Endothelial cell of umbilical vein (primary cell): ENCODE results near the gene UBE2F. TPM values are rescaled to one million over a fixed set of nuclear protein-coding genes. Genes with fewer than 3 reads are reported as not detected.

Experiments used
- BruUV-seq: library from RNA; stranded (reverse); fragments of 400-500 nt; replicated peaks from 2 replicates; lab custom pipeline; 2021; lab: Mats Ljungman, UMichigan
- CTCF ChIA-PET: fragments of 300-600, 350-600 bp; sonication (Branson Sonifier 250); formaldehyde crosslinking; loops from one replicate; lab custom pipeline; 2021; ENCODE audit warnings: antibody characterized with exemption, inconsistent platforms; lab: Charles Lee
- POLR2A ChIA-PET: fragments of 300-600, 350-600 bp; sonication (Branson Sonifier 250); formaldehyde crosslinking; loops from one replicate; lab custom pipeline; 2021; ENCODE audit warnings: antibody characterized with exemption, inconsistent platforms; lab: Charles Lee
- DNase-seq: peaks from one replicate; pipeline ENCODE4 v3.0.0-alpha.2; 2011; ENCODE audit warnings: low read depth, low spot score
- FAIRE-seq: peaks from 2 replicates; lab custom pipeline; 2011; peaks lifted over from hg19 to GRCh38; lab: Jason Lieb, UNC
- H2AFZ ChIP-seq: 2 replicates; pipeline ENCODE4 v1.6.0; 2012; ENCODE audit warnings: low read depth, low read length, control low read depth, inconsistent platforms
- H3K27ac ChIP-seq: 2 replicates; pipeline ENCODE4 v1.5.1; 2011; ENCODE audit warnings: low read depth, mild to moderate bottlenecking, control low read depth, low read length, moderate library complexity; ENCODE audit not compliant: insufficient read depth
- H3K27me3 ChIP-seq, 2 experiments: 2 replicates each; pipeline versions ENCODE4 v1.6.0 to v1.6.1; 2011; ENCODE audit warnings: low read length in 2 of 2, mixed read lengths in 1 of 2; ENCODE audit not compliant: control insufficient read depth in 2 of 2, insufficient read depth in 2 of 2
- H3K36me3 ChIP-seq, 2 experiments: 2 replicates in 1 of 2; 3 replicates in 1 of 2; pipeline ENCODE4 v1.5.1; 2011; ENCODE audit warnings: low read length in 2 of 2, mild to moderate bottlenecking in 1 of 2, moderate library complexity in 1 of 2; ENCODE audit not compliant: control insufficient read depth in 2 of 2, insufficient read depth in 2 of 2; ENCODE audit errors: extremely low read depth in 1 of 2
- H3K4me1 ChIP-seq: 3 replicates; pipeline ENCODE4 v1.5.1; 2011; ENCODE audit warnings: mild to moderate bottlenecking, low read length; ENCODE audit not compliant: control insufficient read depth, insufficient read depth; ENCODE audit errors: extremely low read depth
- H3K4me2 ChIP-seq: 2 replicates; pipeline ENCODE4 v1.6.1; 2011; ENCODE audit warnings: low read length, control low read depth, mixed read lengths; ENCODE audit not compliant: insufficient read depth
- H3K4me3 ChIP-seq, 3 experiments: fragments of 200-600 bp in 1 of 3; sonication (generic), shearing (Covaris generic) in 1 of 3; replicated peaks in 1 of 3; 2 replicates each; pipeline ENCODE4 v1.5.1; 2011 to 2016; ENCODE audit warnings: control low read depth in 3 of 3, low read length in 3 of 3, mild to moderate bottlenecking in 2 of 3, inconsistent platforms in 1 of 3, low read depth in 1 of 3, moderate library complexity in 1 of 3; ENCODE audit not compliant: insufficient read depth in 1 of 3
- H3K79me2 ChIP-seq: 2 replicates; pipeline ENCODE4 v1.6.0; 2012; ENCODE audit warnings: low read length, inconsistent platforms; ENCODE audit not compliant: control insufficient read depth, insufficient read depth
- H3K9ac ChIP-seq: replicated peaks from 2 replicates; pipeline ENCODE3; 2011; ENCODE audit warnings: low read length, control low read depth; ENCODE audit not compliant: insufficient read depth; ENCODE audit errors: extremely low read depth
- H3K9me1 ChIP-seq: replicated peaks from 3 replicates; pipeline ENCODE4 v1.6.0; 2011; ENCODE audit warnings: mild to moderate bottlenecking, low read length; ENCODE audit not compliant: control insufficient read depth, insufficient read depth; ENCODE audit errors: extremely low read depth
- H3K9me3 ChIP-seq: replicated peaks from 2 replicates; pipeline ENCODE4 v1.5.1; 2012; ENCODE audit warnings: low read length, inconsistent platforms; ENCODE audit not compliant: control insufficient read depth, insufficient read depth
- H4K20me1 ChIP-seq: replicated peaks from 2 replicates; pipeline ENCODE3; 2011; ENCODE audit warnings: mild to moderate bottlenecking, low read length; ENCODE audit not compliant: control insufficient read depth, insufficient read depth; ENCODE audit errors: extremely low read depth
- CTCF ChIP-seq, 2 donors: IDR thresholded peaks; 1 replicate in 1 of 2; 2 replicates in 1 of 2; pipeline ENCODE4 v1.5.1; 2011; ENCODE audit warnings: low read length in 2 of 2, mild to moderate bottlenecking in 2 of 2, moderate library complexity in 2 of 2, control low read depth in 1 of 2, inconsistent platforms in 1 of 2, low read depth in 1 of 2; ENCODE audit not compliant: insufficient read depth in 1 of 2; ENCODE audit errors: extremely low read depth in 1 of 2
- EZH2 ChIP-seq: IDR thresholded peaks from 2 replicates; pipeline ENCODE4 v1.6.1; 2012; ENCODE audit warnings: borderline replicate concordance, low read depth, mild to moderate bottlenecking, moderate library complexity, low read length, inconsistent platforms; ENCODE audit not compliant: severe bottlenecking
- FOS ChIP-seq: IDR thresholded peaks from 2 replicates; pipeline ENCODE4 v1.6.1; 2011; ENCODE audit warnings: mild to moderate bottlenecking, low read length, moderate library complexity, borderline replicate concordance; ENCODE audit not compliant: insufficient read depth
- GATA2 ChIP-seq: IDR thresholded peaks from 2 replicates; pipeline ENCODE4 v1.7.0; 2011; ENCODE audit warnings: low read depth, mild to moderate bottlenecking, moderate library complexity, mixed read lengths, low read length; ENCODE audit not compliant: insufficient read length, insufficient read depth
- JUN ChIP-seq: IDR thresholded peaks from 2 replicates; pipeline ENCODE4 v1.6.1; 2011; ENCODE audit warnings: borderline replicate concordance, low read depth; ENCODE audit not compliant: insufficient read length, insufficient read depth
- MYC ChIP-seq: IDR thresholded peaks from one replicate; pipeline ENCODE4 v1.6.1; 2011; ENCODE audit warnings: mild to moderate bottlenecking, low read depth, low read length
- POLR2A ChIP-seq: IDR thresholded peaks from 2 replicates; pipeline ENCODE4 v1.6.1; 2012; ENCODE audit warnings: low read depth, mild to moderate bottlenecking, control low read depth, low read length
- POLR2AphosphoS5 ChIP-seq: IDR thresholded peaks from 2 replicates; pipeline ENCODE4 v1.6.1; 2012; ENCODE audit warnings: low read depth, mild to moderate bottlenecking, control low read depth, low read length, moderate library complexity; ENCODE audit not compliant: insufficient read depth
- dilution Hi-C: fragments of 300-500 bp; cut with MboI; formaldehyde crosslinking; loops from one replicate; pipeline ENCODE4 v1.15.0; 2019; ENCODE audit warnings: low sequenced_read_pairs; ENCODE audit not compliant: extremely low pct_ligation_motif_present
- intact Hi-C: fragments of 100-400 bp; cut with micrococcal nuclease; formaldehyde crosslinking; loops from one replicate; pipeline ENCODE4 v1.10.0; 2022
- polyA plus RNA-seq, 4 experiments: library from polyadenylated mRNA; depleted of rRNA in 3 of 4; stranded (reverse) in 3 of 4; unstranded in 1 of 4; fragments of >200 nt; gene quantifications; 2 replicates each; pipeline versions ENCODE4 v1.2.1 to v1.2.3, GENCODE V29; 2011 to 2012; ENCODE audit warnings: missing spikeins in 1 of 4
- total RNA-seq: library from RNA; stranded (reverse); gene quantifications from 2 replicates; pipeline ENCODE4 v1.2.3, GENCODE V29; 2021
- TF ChIP-seq, protein P1 (sequence below): IDR thresholded peaks from 2 replicates; pipeline ENCODE4 v1.6.1; 2011; ENCODE audit not compliant: insufficient read depth, insufficient read length

UBE2F gene
- total and polyA plus RNA-seq, 2 donors (not counting 3 experiments of a cell fraction or from before 2014, with no cell fraction given): 42.3 to 45.6 TPM

DNA sequence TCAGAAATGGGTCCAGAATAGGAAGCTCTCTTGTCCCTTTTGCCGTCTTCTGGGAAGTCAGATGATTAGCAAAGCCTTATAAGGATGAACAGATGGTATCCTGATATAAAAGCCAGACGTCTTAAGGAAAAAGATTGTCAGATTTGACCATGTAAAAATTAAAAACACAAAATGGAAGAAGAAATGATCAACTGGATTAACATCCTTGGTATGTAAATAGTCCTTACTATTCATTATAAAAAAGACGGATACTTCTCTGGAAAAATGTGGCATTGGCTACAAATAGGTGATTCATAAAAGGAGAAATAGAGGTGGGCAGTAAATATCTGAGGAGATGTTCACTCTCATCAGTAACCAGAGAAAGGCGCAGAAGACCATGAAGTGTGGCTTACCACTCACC is 60.2 kb downstream of the UBE2F start:
- Histone ChIP-seq H3K9me1 (no peaks in the 10 kb centered on the region), H3K9me3 (no peaks in the 10 kb centered on the region), H3K27ac (no peak overlapping the region), H3K4me3 (no peak overlapping the region), H3K4me1 (no peaks in the 10 kb centered on the region), H3K9ac (no peak overlapping the region), H3K27me3 (no peaks in the 10 kb centered on the region), H4K20me1 (no peaks in the 10 kb centered on the region), H3K79me2 (no peaks in the 10 kb centered on the region), H3K4me2 (no peak overlapping the region), H2AFZ (no peak overlapping the region), H3K36me3 (peaks cover 0 to 14% of the 10 kb centered on the region in 2 experiments)
- dilution Hi-C loops (no loop called here), intact Hi-C loops (no loop called here)
- CTCF ChIA-PET: no interaction called here
- FAIRE-seq (no peak), DNase-seq (no peak)
- POLR2A ChIA-PET: no interaction called here
- TF ChIP-seq JUN: no peak
- no peak for TF ChIP-seq MYC
- TF ChIP-seq, protein P1, sequence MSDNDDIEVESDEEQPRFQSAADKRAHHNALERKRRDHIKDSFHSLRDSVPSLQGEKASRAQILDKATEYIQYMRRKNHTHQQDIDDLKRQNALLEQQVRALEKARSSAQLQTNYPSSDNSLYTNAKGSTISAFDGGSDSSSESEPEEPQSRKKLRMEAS: no peak
- no peak for TF ChIP-seq FOS
- TF ChIP-seq GATA2: no peak
- TF ChIP-seq CTCF (IDR thresholded peaks at IDR 0.05; ENCODE audit: extremely low read depth in 1 of 2, insufficient read depth in 1 of 2, low read depth in 1 of 2, low read length in 2 of 2): no peak
- no peak for TF ChIP-seq POLR2A
- TF ChIP-seq EZH2: no peak
- TF ChIP-seq POLR2AphosphoS5: no peak
- BruUV-seq: no TSS peak
